Measurements from ENCODE around the gene SNX20.

The SNX20 gene

DNA sequence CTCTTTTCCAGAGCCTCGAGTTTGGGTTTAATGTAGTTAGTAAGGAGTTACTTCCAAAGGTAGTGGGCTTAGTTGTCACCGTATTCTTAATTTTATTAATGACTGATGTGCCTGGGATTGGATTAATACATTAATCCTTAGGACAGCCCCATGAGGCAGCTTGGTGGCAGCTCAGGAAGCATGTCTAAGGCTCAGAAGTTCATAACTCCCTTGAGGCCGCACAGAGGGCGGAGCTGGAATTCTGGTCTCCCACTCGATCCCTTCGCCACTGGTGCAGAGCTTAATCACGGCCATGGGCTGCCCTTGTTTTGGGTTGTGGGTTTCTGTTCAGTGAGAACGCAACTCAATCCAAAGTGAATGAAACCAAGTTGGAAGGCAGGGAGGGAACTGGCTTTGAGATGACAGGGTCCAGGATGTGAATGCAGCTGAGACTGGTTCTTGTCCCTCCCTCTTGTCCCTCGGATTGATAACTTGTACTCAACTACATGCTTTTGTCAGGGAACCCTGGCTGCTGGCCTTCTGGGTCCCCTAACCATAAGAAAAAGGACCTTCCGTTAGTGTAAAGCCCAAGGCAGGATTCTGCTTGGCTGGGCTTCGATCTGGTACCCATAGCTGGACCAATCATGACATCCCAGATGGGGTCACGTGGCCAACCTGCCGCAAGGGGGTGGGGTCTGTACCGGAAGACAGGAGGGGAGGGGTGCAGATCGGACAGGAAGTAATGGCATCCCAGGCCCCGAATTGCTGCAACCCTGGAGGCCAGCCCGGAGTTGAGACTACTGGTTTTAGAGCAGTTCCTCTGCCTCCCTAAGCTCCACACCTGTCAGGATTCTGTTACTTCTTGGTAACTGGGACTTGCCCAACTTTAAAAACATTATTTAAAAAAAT is 45.4 kb downstream of the SNX20 start:
- H3K27me3 ChIP-seq (ENCODE audit: insufficient read depth, insufficient read length) = no peaks in the 10 kb centered on the region
- peaks cover 49% of the 10 kb centered on the region for H3K36me3 ChIP-seq (ENCODE audit: insufficient read depth, insufficient read length, low read length)
- H3K9me3 ChIP-seq (ENCODE audit: insufficient read depth, low read length) = no peaks in the 10 kb centered on the region
- no peak overlapping the region for H3K4me3 ChIP-seq (ENCODE audit: insufficient read length, low read depth)
- DNase-seq (ENCODE audit: low read depth, low spot score) = no peak
- H3K9ac ChIP-seq (ENCODE audit: insufficient read length, low read depth) = no peak overlapping the region
- TF ChIP-seq ZNF274 (IDR thresholded peaks at IDR 0.05; ENCODE audit: low read depth, low read length) (no peak), YY1 (IDR thresholded peaks at IDR 0.05; ENCODE audit: insufficient read depth, insufficient read length) (no peak), SUZ12 (IDR thresholded peaks at IDR 0.05; ENCODE audit: extremely low read depth, insufficient read depth, insufficient read length) (no peak)
- H3K4me1 ChIP-seq (ENCODE audit: insufficient read depth, insufficient read length) = no peaks in the 10 kb centered on the region

DNA sequence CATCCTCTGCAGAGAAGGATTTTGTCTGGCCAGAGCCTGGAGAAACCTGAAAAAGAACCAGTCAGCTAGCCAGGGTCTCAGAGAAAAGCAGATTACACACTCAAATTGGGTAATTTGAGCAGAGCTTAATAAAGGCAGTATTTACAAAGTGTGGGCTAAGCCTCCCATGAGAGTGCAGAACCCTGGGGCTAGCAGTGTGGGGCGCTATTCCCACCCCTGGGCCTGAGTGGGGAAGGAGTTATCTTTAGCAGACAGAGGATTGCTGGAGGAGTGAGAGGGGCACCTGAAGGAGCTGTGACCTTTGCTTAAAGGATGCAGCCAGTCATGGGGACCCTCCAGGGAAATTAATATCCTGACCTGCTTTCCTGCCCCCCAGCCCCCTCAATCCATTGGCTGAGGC is 46.2 kb downstream of the SNX20 start:
- Histone ChIP-seq H3K27me3 (ENCODE audit: insufficient read depth, insufficient read length) (no peaks in the 10 kb centered on the region), H3K9ac (ENCODE audit: insufficient read length, low read depth) (no peak overlapping the region), H3K4me3 (ENCODE audit: insufficient read length, low read depth) (no peak overlapping the region), H3K4me1 (ENCODE audit: insufficient read depth, insufficient read length) (no peaks in the 10 kb centered on the region), H3K9me3 (ENCODE audit: insufficient read depth, low read length) (no peaks in the 10 kb centered on the region), H3K36me3 (ENCODE audit: insufficient read depth, insufficient read length, low read length) (peaks cover 57% of the 10 kb centered on the region)
- no peak for DNase-seq (ENCODE audit: low read depth, low spot score)
- no peak for TF ChIP-seq YY1 (IDR thresholded peaks at IDR 0.05; ENCODE audit: insufficient read depth, insufficient read length)
- TF ChIP-seq SUZ12 (IDR thresholded peaks at IDR 0.05; ENCODE audit: extremely low read depth, insufficient read depth, insufficient read length) = no peak
- TF ChIP-seq ZNF274 (IDR thresholded peaks at IDR 0.05; ENCODE audit: low read depth, low read length) = no peak

DNA sequence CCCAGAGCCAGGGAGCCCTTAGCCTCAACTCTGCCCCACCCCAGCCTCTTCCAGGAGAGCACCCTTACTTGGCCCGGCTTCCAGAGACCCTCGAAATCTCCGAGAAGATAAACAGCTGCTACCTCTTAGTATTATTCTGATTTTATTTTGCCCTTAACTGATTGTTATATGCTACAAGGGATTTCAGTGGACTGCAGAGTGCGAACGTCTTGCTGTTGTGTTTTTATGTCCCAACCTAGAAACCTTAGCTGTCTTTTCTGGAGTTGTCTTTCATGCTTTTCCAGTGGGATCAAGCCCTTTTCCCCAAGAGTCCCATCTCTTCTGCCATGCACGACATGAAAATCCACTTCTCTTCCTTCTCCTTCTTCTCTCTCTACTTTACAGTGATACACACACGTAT is 47.0 kb downstream of the SNX20 start:
- H3K36me3 ChIP-seq (ENCODE audit: insufficient read depth, insufficient read length, low read length) = peaks cover 65% of the 10 kb centered on the region
- H3K27me3 ChIP-seq (ENCODE audit: insufficient read depth, insufficient read length) = no peaks in the 10 kb centered on the region
- no peaks in the 10 kb centered on the region for H3K4me1 ChIP-seq (ENCODE audit: insufficient read depth, insufficient read length)
- no peak overlapping the region for H3K9ac ChIP-seq (ENCODE audit: insufficient read length, low read depth)
- H3K4me3 ChIP-seq (ENCODE audit: insufficient read length, low read depth) = no peak overlapping the region
- DNase-seq (ENCODE audit: low read depth, low spot score) = no peak
- no peaks in the 10 kb centered on the region for H3K9me3 ChIP-seq (ENCODE audit: insufficient read depth, low read length)
- TF ChIP-seq ZNF274 (IDR thresholded peaks at IDR 0.05; ENCODE audit: low read depth, low read length) = no peak

DNA sequence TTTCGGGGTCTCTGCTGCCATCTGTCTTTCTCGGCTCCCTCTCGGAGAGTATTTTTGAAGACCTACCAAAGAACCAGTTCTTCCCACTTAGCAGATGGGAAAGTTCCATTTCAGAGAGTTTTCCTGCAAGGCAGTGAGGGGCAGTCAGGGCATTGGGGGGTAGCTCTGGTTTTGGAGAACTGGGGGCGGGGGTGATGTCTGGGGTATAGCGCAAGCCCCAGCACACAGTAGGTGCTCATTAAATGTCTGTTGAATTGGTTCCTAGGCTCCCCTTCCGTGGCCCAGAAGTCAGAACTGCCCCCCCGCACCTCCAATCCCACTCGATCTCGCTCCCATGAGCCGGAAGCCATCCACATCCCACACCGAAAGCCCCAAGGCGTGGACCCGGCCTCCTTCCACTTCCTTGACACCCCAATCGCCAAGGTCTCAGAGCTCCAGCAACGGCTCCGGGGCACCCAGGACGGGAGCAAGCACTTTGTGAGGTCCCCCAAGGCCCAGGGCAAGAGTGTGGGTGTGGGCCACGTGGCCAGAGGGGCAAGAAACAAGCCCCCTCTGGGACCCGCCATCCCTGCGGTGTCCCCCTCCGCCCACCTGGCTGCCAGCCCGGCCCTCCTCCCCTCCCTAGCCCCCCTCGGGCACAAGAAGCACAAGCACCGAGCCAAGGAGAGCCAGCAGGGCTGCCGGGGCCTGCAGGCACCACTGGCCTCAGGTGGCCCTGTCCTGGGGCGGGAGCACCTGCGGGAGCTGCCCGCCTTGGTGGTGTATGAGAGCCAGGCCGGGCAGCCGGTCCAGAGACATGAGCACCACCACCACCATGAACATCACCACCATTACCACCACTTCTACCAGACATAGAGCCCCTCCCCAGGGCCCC is 47.9 kb downstream of the SNX20 start:
- no peak overlapping the region for H3K9ac ChIP-seq (ENCODE audit: insufficient read length, low read depth)
- no peaks in the 10 kb centered on the region for H3K4me1 ChIP-seq (ENCODE audit: insufficient read depth, insufficient read length)
- no peak overlapping the region for H3K4me3 ChIP-seq (ENCODE audit: insufficient read length, low read depth)
- H3K27me3 ChIP-seq (ENCODE audit: insufficient read depth, insufficient read length) = no peaks in the 10 kb centered on the region
- H3K9me3 ChIP-seq (ENCODE audit: insufficient read depth, low read length) = no peaks in the 10 kb centered on the region
- no peak for DNase-seq (ENCODE audit: low read depth, low spot score)
- H3K36me3 ChIP-seq (ENCODE audit: insufficient read depth, insufficient read length, low read length) = peaks cover 70% of the 10 kb centered on the region
- no peak for TF ChIP-seq SUZ12 (IDR thresholded peaks at IDR 0.05; ENCODE audit: extremely low read depth, insufficient read depth, insufficient read length)
- TF ChIP-seq ZNF274 (IDR thresholded peaks at IDR 0.05; ENCODE audit: low read depth, low read length) = no peak
- TF ChIP-seq YY1 (IDR thresholded peaks at IDR 0.05; ENCODE audit: insufficient read depth, insufficient read length) = no peak

DNA sequence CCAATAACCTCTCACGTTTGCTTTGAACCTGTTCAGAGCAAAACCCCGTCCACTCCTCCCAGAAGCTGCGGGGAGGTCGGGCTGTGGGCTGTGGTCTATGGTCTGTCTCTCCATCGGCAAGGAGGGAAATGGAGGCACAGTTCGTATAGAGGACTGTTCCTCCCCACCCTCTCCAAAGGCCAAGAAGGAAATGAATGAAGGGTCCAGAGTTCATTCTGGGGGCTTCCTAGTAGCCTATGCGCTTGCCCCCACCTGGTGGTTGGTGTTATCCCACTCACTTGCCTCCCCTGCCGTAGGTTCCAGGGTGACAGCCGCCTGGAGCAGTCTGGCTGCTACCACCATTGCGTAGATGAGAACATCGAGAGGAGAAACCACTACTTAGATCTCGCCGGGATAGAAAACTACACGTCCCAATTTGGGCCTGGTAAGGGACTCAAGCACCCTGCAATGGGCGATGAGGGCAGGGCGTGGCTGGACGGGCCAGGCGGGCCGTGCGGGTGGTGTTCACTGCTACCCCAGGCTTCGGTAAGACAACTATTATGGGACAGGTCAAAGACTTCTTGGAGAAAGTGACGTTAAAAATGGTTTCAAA is 49.0 kb downstream of the SNX20 start:
- Histone ChIP-seq H3K4me3 (ENCODE audit: insufficient read length, low read depth) (no peak overlapping the region), H3K27me3 (ENCODE audit: insufficient read depth, insufficient read length) (no peaks in the 10 kb centered on the region), H3K4me1 (ENCODE audit: insufficient read depth, insufficient read length) (no peaks in the 10 kb centered on the region), H3K36me3 (ENCODE audit: insufficient read depth, insufficient read length, low read length) (peaks cover 81% of the 10 kb centered on the region), H3K9me3 (ENCODE audit: insufficient read depth, low read length) (no peaks in the 10 kb centered on the region), H3K9ac (ENCODE audit: insufficient read length, low read depth) (no peak overlapping the region)
- no peak for DNase-seq (ENCODE audit: low read depth, low spot score)
- TF ChIP-seq SUZ12 (IDR thresholded peaks at IDR 0.05; ENCODE audit: extremely low read depth, insufficient read depth, insufficient read length) = no peak
- no peak for TF ChIP-seq YY1 (IDR thresholded peaks at IDR 0.05; ENCODE audit: insufficient read depth, insufficient read length)
- TF ChIP-seq ZNF274 (IDR thresholded peaks at IDR 0.05; ENCODE audit: low read depth, low read length) = no peak

DNA sequence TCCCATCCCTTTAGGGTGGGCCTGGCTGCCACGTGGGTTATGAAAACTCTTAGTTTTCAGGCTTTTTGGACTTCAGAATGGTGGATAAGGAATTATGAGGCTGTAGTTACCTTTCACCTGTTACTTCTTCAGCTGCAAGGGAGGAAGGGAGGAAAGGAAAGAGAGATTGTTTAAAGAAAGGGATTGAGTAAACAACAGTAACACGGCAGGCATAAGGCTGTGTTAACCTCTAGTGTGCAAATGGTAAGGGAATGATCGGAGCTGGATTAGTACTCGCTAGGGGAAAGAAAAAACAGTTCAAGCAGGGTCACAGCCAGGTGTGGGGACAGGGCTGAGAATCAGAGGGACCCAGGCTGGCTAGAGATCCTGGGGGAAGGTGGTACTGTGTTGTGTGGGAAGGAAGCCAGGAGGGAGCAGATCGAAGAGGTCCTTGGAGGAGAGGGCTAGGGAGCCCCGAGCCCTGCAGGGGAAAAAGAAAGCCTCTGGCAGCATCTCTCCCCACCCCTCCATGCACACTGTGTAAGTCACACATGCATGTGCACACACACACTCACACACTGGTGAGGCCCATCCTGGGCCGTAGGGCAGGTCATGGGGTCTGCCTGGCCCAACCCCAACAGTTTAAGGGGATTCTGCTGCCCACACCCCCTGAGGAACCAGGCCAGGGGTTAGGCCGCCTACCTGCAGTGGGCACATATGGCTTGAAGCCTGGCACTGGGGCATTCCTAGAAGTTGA is 49.7 kb downstream of the SNX20 start:
- Histone ChIP-seq H3K9ac (ENCODE audit: insufficient read length, low read depth) (no peak overlapping the region), H3K4me1 (ENCODE audit: insufficient read depth, insufficient read length) (no peaks in the 10 kb centered on the region), H3K27me3 (ENCODE audit: insufficient read depth, insufficient read length) (no peaks in the 10 kb centered on the region), H3K9me3 (ENCODE audit: insufficient read depth, low read length) (no peaks in the 10 kb centered on the region), H3K36me3 (ENCODE audit: insufficient read depth, insufficient read length, low read length) (peaks cover 86% of the 10 kb centered on the region), H3K4me3 (ENCODE audit: insufficient read length, low read depth) (no peak overlapping the region)
- DNase-seq (ENCODE audit: low read depth, low spot score) = no peak
- no peak for TF ChIP-seq ZNF274 (IDR thresholded peaks at IDR 0.05; ENCODE audit: low read depth, low read length)
- no peak for TF ChIP-seq SUZ12 (IDR thresholded peaks at IDR 0.05; ENCODE audit: extremely low read depth, insufficient read depth, insufficient read length)
- no peak for TF ChIP-seq YY1 (IDR thresholded peaks at IDR 0.05; ENCODE audit: insufficient read depth, insufficient read length)
